Measurements from ENCODE around the gene PRPF19.

The PRPF19 gene

GRCh38 chr11:60930394-60930793 is 24.0 kb upstream of the PRPF19 start:
- no CpG with 5 or more reads among the region's 4 CpGs for WGBS (ENCODE audit: insufficient coverage, insufficient read length)
- no peak for DNase-seq (ENCODE audit: low read depth, low spot score)
- Histone ChIP-seq H3K27ac (ENCODE audit: low read length) (no peak overlapping the region), H3K4me3 (ENCODE audit: low read length) (no peak overlapping the region), H3K27me3 (ENCODE audit: control insufficient read depth, insufficient read depth, low read length) (no peaks in the 10 kb centered on the region), H3K4me1 (ENCODE audit: control insufficient read depth, insufficient read depth, low read length) (no peaks in the 10 kb centered on the region; the same call in 1 of the 2 replicates), H3K9me3 (ENCODE audit: control insufficient read depth, insufficient read depth, low read length) (no peaks in the 10 kb centered on the region), H3K36me3 (ENCODE audit: control insufficient read depth, insufficient read depth, low read length) (peaks cover 35% of the 10 kb centered on the region)

GRCh38 chr11:60929764-60930163 is 23.4 kb upstream of the PRPF19 start:
- DNase-seq (ENCODE audit: low read depth, low spot score): no peak
- Histone ChIP-seq H3K9me3 (ENCODE audit: control insufficient read depth, insufficient read depth, low read length) (no peaks in the 10 kb centered on the region), H3K4me1 (ENCODE audit: control insufficient read depth, insufficient read depth, low read length) (no peaks in the 10 kb centered on the region; the same call in 1 of the 2 replicates), H3K4me3 (ENCODE audit: low read length) (no peak overlapping the region), H3K27ac (ENCODE audit: low read length) (no peak overlapping the region), H3K27me3 (ENCODE audit: control insufficient read depth, insufficient read depth, low read length) (no peaks in the 10 kb centered on the region), H3K36me3 (ENCODE audit: control insufficient read depth, insufficient read depth, low read length) (peaks cover 35% of the 10 kb centered on the region)
- WGBS (ENCODE audit: insufficient coverage, insufficient read length): no CpG with 5 or more reads among the region's 4 CpGs

GRCh38 chr11:60928563-60929001 is 22.2 kb upstream of the PRPF19 start:
- H3K9me3 ChIP-seq (ENCODE audit: control insufficient read depth, insufficient read depth, low read length): no peaks in the 10 kb centered on the region
- no CpG with 5 or more reads among the region's 20 CpGs for WGBS (ENCODE audit: insufficient coverage, insufficient read length)
- no peak for DNase-seq (ENCODE audit: low read depth, low spot score)
- H3K36me3 ChIP-seq (ENCODE audit: control insufficient read depth, insufficient read depth, low read length): peaks cover 29% of the 10 kb centered on the region
- no peak overlapping the region for H3K27ac ChIP-seq (ENCODE audit: low read length)
- H3K4me3 ChIP-seq (ENCODE audit: low read length): no peak overlapping the region
- H3K27me3 ChIP-seq (ENCODE audit: control insufficient read depth, insufficient read depth, low read length): no peaks in the 10 kb centered on the region
- H3K4me1 ChIP-seq (ENCODE audit: control insufficient read depth, insufficient read depth, low read length): peaks cover 3% of the 10 kb centered on the region

- H3K36me3 ChIP-seq (ENCODE audit: control insufficient read depth, insufficient read depth, low read length): peaks cover 27% of the 10 kb centered on the region
- peaks cover 4% of the 10 kb centered on the region for H3K4me1 ChIP-seq (ENCODE audit: control insufficient read depth, insufficient read depth, low read length)
- H3K9me3 ChIP-seq (ENCODE audit: control insufficient read depth, insufficient read depth, low read length): no peaks in the 10 kb centered on the region
- H3K4me3 ChIP-seq (ENCODE audit: low read length): no peak overlapping the region
- no peaks in the 10 kb centered on the region for H3K27me3 ChIP-seq (ENCODE audit: control insufficient read depth, insufficient read depth, low read length)
- DNase-seq (ENCODE audit: low read depth, low spot score): no peak
- no peak overlapping the region for H3K27ac ChIP-seq (ENCODE audit: low read length)
- WGBS (ENCODE audit: insufficient coverage, insufficient read length): no CpG with 5 or more reads among the region's 16 CpGs
Observed at GRCh38 chr11:60927600-60927999, 21.2 kb upstream of the PRPF19 start.

- H3K36me3 ChIP-seq (ENCODE audit: control insufficient read depth, insufficient read depth, low read length): peaks cover 26% of the 10 kb centered on the region
- H3K27me3 ChIP-seq (ENCODE audit: control insufficient read depth, insufficient read depth, low read length): no peaks in the 10 kb centered on the region
- no peak overlapping the region for H3K27ac ChIP-seq (ENCODE audit: low read length)
- peaks cover 4% of the 10 kb centered on the region for H3K4me1 ChIP-seq (ENCODE audit: control insufficient read depth, insufficient read depth, low read length)
- H3K9me3 ChIP-seq (ENCODE audit: control insufficient read depth, insufficient read depth, low read length): no peaks in the 10 kb centered on the region
- DNase-seq (ENCODE audit: low read depth, low spot score): no peak
- WGBS (ENCODE audit: insufficient coverage, insufficient read length): no CpG with 5 or more reads among the region's 8 CpGs
- H3K4me3 ChIP-seq (ENCODE audit: low read length): no peak overlapping the region
Observed at GRCh38 chr11:60927061-60927592, 20.7 kb upstream of the PRPF19 start.

- H3K27me3 ChIP-seq (ENCODE audit: control insufficient read depth, insufficient read depth, low read length): no peaks in the 10 kb centered on the region
- H3K27ac ChIP-seq (ENCODE audit: low read length): no peak overlapping the region
Observed at GRCh38 chr11:60926500-60926899, 20.1 kb upstream of the PRPF19 start.

GRCh38 chr11:60925868-60926267 is 19.5 kb upstream of the PRPF19 start:
- WGBS (ENCODE audit: insufficient coverage, insufficient read length): no CpG with 5 or more reads among the region's 6 CpGs
- peaks cover 4% of the 10 kb centered on the region for H3K4me1 ChIP-seq (ENCODE audit: control insufficient read depth, insufficient read depth, low read length)
- peaks cover 20% of the 10 kb centered on the region for H3K36me3 ChIP-seq (ENCODE audit: control insufficient read depth, insufficient read depth, low read length)
- no peak overlapping the region for H3K4me3 ChIP-seq (ENCODE audit: low read length)
- no peaks in the 10 kb centered on the region for H3K9me3 ChIP-seq (ENCODE audit: control insufficient read depth, insufficient read depth, low read length)
- no peak overlapping the region for H3K27ac ChIP-seq (ENCODE audit: low read length)
- H3K27me3 ChIP-seq (ENCODE audit: control insufficient read depth, insufficient read depth, low read length): no peaks in the 10 kb centered on the region
- no peak for DNase-seq (ENCODE audit: low read depth, low spot score)

More at GRCh38 chr11:60926500-60926899, 20.1 kb upstream of the PRPF19 start:
- DNase-seq (ENCODE audit: low read depth, low spot score): no peak
- Histone ChIP-seq H3K36me3 (ENCODE audit: control insufficient read depth, insufficient read depth, low read length) (peaks cover 23% of the 10 kb centered on the region), H3K4me1 (ENCODE audit: control insufficient read depth, insufficient read depth, low read length) (peaks cover 4% of the 10 kb centered on the region), H3K4me3 (ENCODE audit: low read length) (no peak overlapping the region), H3K9me3 (ENCODE audit: control insufficient read depth, insufficient read depth, low read length) (no peaks in the 10 kb centered on the region)
- WGBS (ENCODE audit: insufficient coverage, insufficient read length): no CpG with 5 or more reads among the region's 8 CpGs

- Histone ChIP-seq H3K36me3 (ENCODE audit: control insufficient read depth, insufficient read depth, low read length) (peaks cover 17% of the 10 kb centered on the region), H3K9me3 (ENCODE audit: control insufficient read depth, insufficient read depth, low read length) (no peaks in the 10 kb centered on the region), H3K4me3 (ENCODE audit: low read length) (peak overlapping the region; percentile 76), H3K4me1 (ENCODE audit: control insufficient read depth, insufficient read depth, low read length) (peaks cover 4% of the 10 kb centered on the region), H3K27ac (ENCODE audit: low read length) (no peak overlapping the region), H3K27me3 (ENCODE audit: control insufficient read depth, insufficient read depth, low read length) (no peaks in the 10 kb centered on the region)
- DNase-seq (ENCODE audit: low read depth, low spot score): no peak
- no CpG with 5 or more reads among the region's 35 CpGs for WGBS (ENCODE audit: insufficient coverage, insufficient read length)
Observed at GRCh38 chr11:60924906-60925853, 18.8 kb upstream of the PRPF19 start.

GRCh38 chr11:60924110-60924905 is 17.9 kb upstream of the PRPF19 start, which contains the start of gene TMEM132A:
TMEM132A (plus strand) TSS chr11:60924460; CDS start chr11:60924634, 174 bp downstream.
- WGBS (ENCODE audit: insufficient coverage, insufficient read length): no CpG with 5 or more reads among the region's 69 CpGs
- peak; percentile 47 for DNase-seq (ENCODE audit: low read depth, low spot score)

GRCh38 chr11:60923800-60924109 is 17.4 kb upstream of the PRPF19 start:
- no peaks in the 10 kb centered on the region for H3K27me3 ChIP-seq (ENCODE audit: control insufficient read depth, insufficient read depth, low read length)
- peaks cover 12% of the 10 kb centered on the region for H3K36me3 ChIP-seq (ENCODE audit: control insufficient read depth, insufficient read depth, low read length)
- H3K27ac ChIP-seq (ENCODE audit: low read length): no peak overlapping the region
- H3K4me1 ChIP-seq (ENCODE audit: control insufficient read depth, insufficient read depth, low read length): peaks cover 4% of the 10 kb centered on the region
- H3K9me3 ChIP-seq (ENCODE audit: control insufficient read depth, insufficient read depth, low read length): no peaks in the 10 kb centered on the region
- no peak overlapping the region; the same call in 1 of the 2 replicates for H3K4me3 ChIP-seq (ENCODE audit: low read length)
- no peak for DNase-seq (ENCODE audit: low read depth, low spot score)
- no CpG with 5 or more reads among the region's 6 CpGs for WGBS (ENCODE audit: insufficient coverage, insufficient read length)

More at GRCh38 chr11:60924110-60924905, 17.9 kb upstream of the PRPF19 start, which contains the start of gene TMEM132A:
- H3K27me3 ChIP-seq (ENCODE audit: control insufficient read depth, insufficient read depth, low read length): no peaks in the 10 kb centered on the region
- peaks cover 17% of the 10 kb centered on the region for H3K36me3 ChIP-seq (ENCODE audit: control insufficient read depth, insufficient read depth, low read length)
- no peaks in the 10 kb centered on the region for H3K9me3 ChIP-seq (ENCODE audit: control insufficient read depth, insufficient read depth, low read length)
- peak within 1 kb of the TSS; percentile 76 for H3K4me3 ChIP-seq (ENCODE audit: low read length)
- peaks cover 4% of the 10 kb centered on the region for H3K4me1 ChIP-seq (ENCODE audit: control insufficient read depth, insufficient read depth, low read length)
- H3K27ac ChIP-seq (ENCODE audit: low read length): no peak within 1 kb of the TSS
